COR-L47 (cell line): ENCODE results near the gene BORCS6.

ENCODE experiments used
- DNase-seq: peaks from one replicate; lab custom pipeline; 2025; lab: John Stamatoyannopoulos, UW

Gene BORCS6

GRCh38 chr17:8210761-8211458 is 20.9 kb upstream of the BORCS6 start:
- DNase-seq = no peak

GRCh38 chr17:8209907-8210760 is 20.2 kb upstream of the BORCS6 start, which contains the start of gene AURKB:
Gene AURKB (minus strand): TSS chr17:8210575. CDS start chr17:8210224, 351 bp downstream.
- peak; percentile 87 for DNase-seq

- no peak for DNase-seq
These were observed 16.6 kb upstream of the BORCS6 start for GRCh38 chr17:8206536-8206935.

- DNase-seq = no peak
These were observed 15.0 kb upstream of the BORCS6 start for GRCh38 chr17:8204761-8205555.

- DNase-seq = peak; percentile 77
These were observed 2.3 kb upstream of the BORCS6 start for GRCh38 chr17:8192070-8192815.

- DNase-seq = no peak
These were observed 526 bp upstream of the BORCS6 start for GRCh38 chr17:8190506-8190905.

GRCh38 chr17:8189041-8189710 is 804 bp downstream of the BORCS6 start:
- DNase-seq = no peak

- DNase-seq = no peak
These were observed 1.6 kb downstream of the BORCS6 start for GRCh38 chr17:8188263-8188839.

- peak; percentile 86 for DNase-seq
These were observed 2.3 kb downstream of the BORCS6 start for GRCh38 chr17:8187517-8188262.

- peak; percentile 71 for DNase-seq
These were observed 3.0 kb downstream of the BORCS6 start for GRCh38 chr17:8186787-8187516.

- no peak for DNase-seq
These were observed 3.6 kb downstream of the BORCS6 start for GRCh38 chr17:8186446-8186786.

- DNase-seq = peak; percentile 38
These were observed 4.2 kb downstream of the BORCS6 start for GRCh38 chr17:8185582-8186445.

GRCh38 chr17:8176998-8177731 is 12.8 kb downstream of the BORCS6 start:
- DNase-seq = no peak

GRCh38 chr17:8176197-8176940 is 13.6 kb downstream of the BORCS6 start, which contains the start of gene TMEM107:
Gene TMEM107 (minus strand): TSS chr17:8176380. CDS start chr17:8176286, 94 bp downstream.
- peak; percentile 73 for DNase-seq

- no peak for DNase-seq
These were observed 14.2 kb downstream of the BORCS6 start for GRCh38 chr17:8175795-8176196.

- no peak for DNase-seq
These were observed 16.1 kb downstream of the BORCS6 start for GRCh38 chr17:8173871-8174322.
